ENCODE measurements around the gene THBS2. TPM values are rescaled to one million over a fixed set of nuclear protein-coding genes. Genes with fewer than 3 reads are reported as not detected.

THBS2 gene
- total and polyA plus RNA-seq, 9 donors = 26.5 to 151 (median 65.3) TPM

DNA sequence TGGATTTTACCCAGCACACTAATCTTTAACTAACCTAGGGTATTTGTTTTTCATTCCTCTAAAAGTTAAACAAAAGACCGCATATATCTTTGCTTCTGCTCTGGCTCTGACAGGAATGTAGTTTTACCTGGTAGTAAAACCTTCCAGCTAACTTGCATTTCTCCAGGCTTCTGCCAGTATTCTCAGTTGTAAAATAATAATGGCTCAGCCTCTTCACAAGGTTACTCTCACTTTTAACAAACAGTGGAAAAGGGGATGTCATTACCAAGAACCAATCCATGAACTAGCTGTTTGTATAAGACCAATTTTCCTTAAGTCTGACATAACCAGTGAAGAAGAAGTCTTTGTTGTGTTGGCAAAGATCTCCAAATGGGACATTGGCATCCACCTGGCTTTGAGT is 10.0 kb downstream of the THBS2 start:
- WGBS, 3 donors = 20 to 41% (median 26%) methylated on average over 1 of the region's 1 CpG
- TF ChIP-seq, protein P1, sequence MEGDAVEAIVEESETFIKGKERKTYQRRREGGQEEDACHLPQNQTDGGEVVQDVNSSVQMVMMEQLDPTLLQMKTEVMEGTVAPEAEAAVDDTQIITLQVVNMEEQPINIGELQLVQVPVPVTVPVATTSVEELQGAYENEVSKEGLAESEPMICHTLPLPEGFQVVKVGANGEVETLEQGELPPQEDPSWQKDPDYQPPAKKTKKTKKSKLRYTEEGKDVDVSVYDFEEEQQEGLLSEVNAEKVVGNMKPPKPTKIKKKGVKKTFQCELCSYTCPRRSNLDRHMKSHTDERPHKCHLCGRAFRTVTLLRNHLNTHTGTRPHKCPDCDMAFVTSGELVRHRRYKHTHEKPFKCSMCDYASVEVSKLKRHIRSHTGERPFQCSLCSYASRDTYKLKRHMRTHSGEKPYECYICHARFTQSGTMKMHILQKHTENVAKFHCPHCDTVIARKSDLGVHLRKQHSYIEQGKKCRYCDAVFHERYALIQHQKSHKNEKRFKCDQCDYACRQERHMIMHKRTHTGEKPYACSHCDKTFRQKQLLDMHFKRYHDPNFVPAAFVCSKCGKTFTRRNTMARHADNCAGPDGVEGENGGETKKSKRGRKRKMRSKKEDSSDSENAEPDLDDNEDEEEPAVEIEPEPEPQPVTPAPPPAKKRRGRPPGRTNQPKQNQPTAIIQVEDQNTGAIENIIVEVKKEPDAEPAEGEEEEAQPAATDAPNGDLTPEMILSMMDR (IDR thresholded peaks at IDR 0.05) = no peak
- no peak for TF ChIP-seq EP300 (IDR thresholded peaks at IDR 0.05)
- no peak for DNase-seq
- intact Hi-C loops (cut with DNase I) = no loop called here
- H3K4me1 ChIP-seq (ENCODE audit: insufficient read depth) = peaks cover 4% of the 10 kb centered on the region
- no peaks in the 10 kb centered on the region for H3K27me3 ChIP-seq
- no peaks in the 10 kb centered on the region for H3K36me3 ChIP-seq
- no peak overlapping the region for H3K4me3 ChIP-seq
- no peaks in the 10 kb centered on the region for H3K9me3 ChIP-seq
- no peak overlapping the region for H3K27ac ChIP-seq

DNA sequence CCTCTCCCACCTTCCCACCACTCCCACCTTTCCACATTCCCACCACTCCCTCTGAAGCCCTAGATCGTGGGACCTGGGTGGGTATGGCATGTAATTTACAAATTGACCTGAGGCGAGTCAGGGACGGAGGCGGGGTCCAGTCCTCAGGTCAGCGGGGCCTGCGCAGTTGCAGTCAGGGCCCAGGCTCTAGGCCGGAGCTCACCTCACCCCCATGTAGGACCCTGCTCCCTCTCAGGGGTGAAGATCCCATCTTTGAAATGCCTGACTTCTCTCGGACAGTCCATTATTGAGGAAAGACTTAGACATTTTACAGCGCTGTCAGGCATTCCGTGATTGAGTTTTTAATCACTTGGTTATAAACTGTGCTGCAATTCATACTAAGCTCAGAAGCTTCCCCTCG is 10.5 kb downstream of the THBS2 start:
- intact Hi-C loops (cut with DNase I) = no loop called here
- no peak overlapping the region for H3K4me3 ChIP-seq
- DNase-seq = peak in 1 of 5 donors; percentile 22
- TF ChIP-seq, protein P1 (IDR thresholded peaks at IDR 0.05) = no peak
- no peak for TF ChIP-seq EP300 (IDR thresholded peaks at IDR 0.05)
- no peak for TF ChIP-seq POLR2A (IDR thresholded peaks at IDR 0.05)
- peaks cover 4% of the 10 kb centered on the region for H3K4me1 ChIP-seq (ENCODE audit: insufficient read depth)
- no peaks in the 10 kb centered on the region for H3K36me3 ChIP-seq
- WGBS, 3 donors = 82 to 89% (median 88%) methylated on average over 11 of the region's 11 CpGs
- H3K9me3 ChIP-seq = no peaks in the 10 kb centered on the region
- no peaks in the 10 kb centered on the region for H3K27me3 ChIP-seq
- H3K27ac ChIP-seq = no peak overlapping the region

DNA sequence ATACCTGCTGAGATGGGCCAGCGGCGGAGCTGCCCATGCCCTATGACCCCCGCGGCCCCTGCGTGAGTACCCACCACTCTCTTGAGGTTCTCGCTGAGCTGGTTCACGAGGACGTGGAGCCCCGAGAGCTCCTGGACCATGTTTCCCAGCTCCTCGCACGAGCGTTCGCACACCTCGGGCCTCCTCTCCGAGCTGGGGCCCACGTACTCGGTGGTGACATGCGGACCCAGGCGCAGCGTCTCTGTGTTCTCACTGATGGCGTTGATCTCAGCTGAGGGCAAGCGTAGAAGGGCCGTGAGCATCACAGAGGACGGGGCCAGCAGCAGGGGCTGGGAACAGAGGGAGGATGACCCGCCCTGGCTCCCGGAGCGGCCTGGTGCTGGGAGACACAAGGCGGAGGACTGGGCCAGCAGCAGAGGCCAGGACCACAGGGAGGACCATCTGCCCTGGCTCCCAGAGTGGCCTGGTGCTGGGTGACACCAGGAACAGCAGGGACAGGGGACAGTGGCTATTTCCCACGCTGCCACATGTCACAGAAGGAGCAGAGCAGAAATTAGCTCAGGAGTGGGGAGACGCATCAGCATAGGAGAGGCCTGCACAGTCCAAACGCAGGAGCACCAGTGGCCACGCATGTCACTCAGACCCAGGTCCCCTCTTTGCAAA is 11.8 kb downstream of the THBS2 start:
- DNase-seq = peak in 2 of 5 donors; percentile 23 to 27
- H3K27ac ChIP-seq = no peak overlapping the region
- no peaks in the 10 kb centered on the region for H3K27me3 ChIP-seq
- TF ChIP-seq, protein P1 (IDR thresholded peaks at IDR 0.05) = no peak
- TF ChIP-seq POLR2A (IDR thresholded peaks at IDR 0.05) (no peak), EP300 (IDR thresholded peaks at IDR 0.05) (no peak)
- H3K9me3 ChIP-seq = no peaks in the 10 kb centered on the region
- 91 to 93% (median 92%) methylated on average over 32 of the region's 32 CpGs for WGBS, 3 donors
- no peaks in the 10 kb centered on the region for H3K36me3 ChIP-seq
- H3K4me1 ChIP-seq (ENCODE audit: insufficient read depth) = peaks cover 2% of the 10 kb centered on the region
- no peak overlapping the region for H3K4me3 ChIP-seq
- intact Hi-C loops (cut with DNase I) = no loop called here

DNA sequence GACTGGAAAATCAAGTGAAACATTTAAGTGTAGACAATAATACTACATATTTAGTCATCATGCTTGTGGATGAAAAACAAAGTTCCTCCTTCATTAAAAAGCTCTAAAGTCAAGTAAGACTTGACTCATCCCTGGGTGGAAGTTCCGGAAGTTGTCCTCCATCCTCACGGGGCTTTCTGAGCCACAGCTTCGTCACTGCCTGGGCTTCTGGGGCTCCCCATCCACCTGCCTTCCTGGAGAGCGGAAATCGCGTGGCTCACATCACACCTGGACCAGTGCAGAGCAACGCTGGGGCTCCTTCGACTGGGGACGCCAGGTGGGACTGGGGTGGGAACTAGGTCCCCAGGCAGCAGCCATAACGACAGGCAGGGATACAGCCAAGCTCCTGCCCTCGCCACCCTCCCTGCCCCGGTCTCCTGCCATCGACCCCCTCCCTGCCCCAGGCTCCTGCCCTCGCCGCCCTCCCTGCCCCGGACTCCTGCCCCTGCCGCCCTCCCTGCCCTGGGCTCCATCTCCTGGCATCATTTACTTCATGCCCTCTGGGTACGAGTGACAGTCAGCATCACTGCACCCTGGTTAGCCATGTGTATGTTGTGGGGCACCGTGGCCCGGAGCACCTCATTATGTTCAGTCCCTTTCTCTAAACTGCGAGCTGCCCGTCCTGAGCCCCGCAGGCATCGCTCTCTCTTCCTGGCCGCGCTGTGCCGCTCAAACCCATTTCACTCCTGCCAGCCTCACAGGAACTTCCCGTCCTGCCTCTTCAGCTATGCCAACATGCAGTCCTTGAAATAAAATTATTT is 12.9 kb downstream of the THBS2 start:
- WGBS, 3 donors = 91 to 93% (median 92%) methylated on average over 27 to 28 of the region's 28 CpGs
- H3K27me3 ChIP-seq = no peaks in the 10 kb centered on the region
- no peaks in the 10 kb centered on the region for H3K9me3 ChIP-seq
- H3K36me3 ChIP-seq = no peaks in the 10 kb centered on the region
- TF ChIP-seq POLR2A (IDR thresholded peaks at IDR 0.05) (no peak), EP300 (IDR thresholded peaks at IDR 0.05) (no peak)
- TF ChIP-seq, protein P1 (IDR thresholded peaks at IDR 0.05) = no peak
- no peak overlapping the region for H3K4me3 ChIP-seq
- no peak overlapping the region for H3K27ac ChIP-seq
- no peaks in the 10 kb centered on the region for H3K4me1 ChIP-seq (ENCODE audit: insufficient read depth)
- intact Hi-C loops (cut with DNase I) = no loop called here
- peak in 2 of 5 donors; percentile 20 to 30 for DNase-seq

Measured in ovary (tissue), 9 donors.